NT2/D1 (cell line): ENCODE data around the gene SPTBN5.

ENCODE experiments used
- SUZ12 ChIP-seq: IDR thresholded peaks from 2 replicates; pipeline ENCODE4 v1.6.1; 2011; ENCODE audit not compliant: insufficient read length, insufficient read depth; ENCODE audit errors: extremely low read depth
- YY1 ChIP-seq: IDR thresholded peaks from 2 replicates; pipeline ENCODE4 v1.6.1; 2011; ENCODE audit not compliant: insufficient read length, insufficient read depth
- ZNF274 ChIP-seq: IDR thresholded peaks from 2 replicates; pipeline ENCODE4 v1.6.1; 2011; ENCODE audit warnings: mild to moderate bottlenecking, low read depth, low read length

- TF ChIP-seq ZNF274 (no peak), SUZ12 (no peak), YY1 (no peak)
These were observed 32.0 kb downstream of the SPTBN5 start for GRCh38 chr15:41861736-41862356.
